Ecto neural progenitor cell (in vitro differentiated cells): ENCODE results near the gene CAPRIN1.

Experiments used
- DNase-seq: peaks from one replicate; pipeline ENCODE4 v3.0.0-alpha.2; 2018; ENCODE audit warnings: low spot score

CAPRIN1 gene, protein sequence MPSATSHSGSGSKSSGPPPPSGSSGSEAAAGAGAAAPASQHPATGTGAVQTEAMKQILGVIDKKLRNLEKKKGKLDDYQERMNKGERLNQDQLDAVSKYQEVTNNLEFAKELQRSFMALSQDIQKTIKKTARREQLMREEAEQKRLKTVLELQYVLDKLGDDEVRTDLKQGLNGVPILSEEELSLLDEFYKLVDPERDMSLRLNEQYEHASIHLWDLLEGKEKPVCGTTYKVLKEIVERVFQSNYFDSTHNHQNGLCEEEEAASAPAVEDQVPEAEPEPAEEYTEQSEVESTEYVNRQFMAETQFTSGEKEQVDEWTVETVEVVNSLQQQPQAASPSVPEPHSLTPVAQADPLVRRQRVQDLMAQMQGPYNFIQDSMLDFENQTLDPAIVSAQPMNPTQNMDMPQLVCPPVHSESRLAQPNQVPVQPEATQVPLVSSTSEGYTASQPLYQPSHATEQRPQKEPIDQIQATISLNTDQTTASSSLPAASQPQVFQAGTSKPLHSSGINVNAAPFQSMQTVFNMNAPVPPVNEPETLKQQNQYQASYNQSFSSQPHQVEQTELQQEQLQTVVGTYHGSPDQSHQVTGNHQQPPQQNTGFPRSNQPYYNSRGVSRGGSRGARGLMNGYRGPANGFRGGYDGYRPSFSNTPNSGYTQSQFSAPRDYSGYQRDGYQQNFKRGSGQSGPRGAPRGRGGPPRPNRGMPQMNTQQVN

DNA sequence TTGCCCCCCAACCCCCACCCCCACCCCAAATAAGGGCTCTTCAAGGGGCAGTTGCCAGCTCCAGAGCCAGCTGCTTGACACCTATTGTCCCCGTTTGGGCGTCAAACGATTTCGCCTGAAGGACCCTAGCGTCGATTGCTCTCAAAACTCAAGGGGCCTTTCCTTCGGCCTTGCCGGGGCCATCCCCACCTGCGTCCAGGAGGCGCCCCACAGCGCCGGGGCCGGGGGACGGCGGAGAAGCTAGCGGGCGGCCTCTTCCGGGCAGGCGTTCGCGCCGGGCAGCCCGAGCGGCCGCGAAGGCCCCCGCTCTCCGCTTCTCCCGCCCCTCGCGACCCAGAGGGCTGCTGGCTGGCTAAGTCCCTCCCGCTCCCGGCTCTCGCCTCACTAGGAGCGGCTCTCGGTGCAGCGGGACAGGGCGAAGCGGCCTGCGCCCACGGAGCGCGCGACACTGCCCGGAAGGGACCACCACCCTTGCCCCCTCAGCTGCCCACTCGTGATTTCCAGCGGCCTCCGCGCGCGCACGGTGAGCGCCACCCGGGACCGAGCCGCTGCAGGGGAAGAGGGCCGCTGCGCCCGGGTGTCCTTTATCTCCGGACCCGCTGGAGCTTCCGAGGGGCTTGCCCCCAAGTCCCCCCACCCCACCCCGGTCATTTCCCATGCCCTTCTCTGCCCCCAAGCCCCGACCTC lies at the start of gene CAPRIN1:
TSS of gene CAPRIN1 (plus strand) at position 383 of the 687 bp plus-strand sequence. CDS start 690 bp downstream, outside the sequence.
- peak; percentile 92 for DNase-seq

DNA sequence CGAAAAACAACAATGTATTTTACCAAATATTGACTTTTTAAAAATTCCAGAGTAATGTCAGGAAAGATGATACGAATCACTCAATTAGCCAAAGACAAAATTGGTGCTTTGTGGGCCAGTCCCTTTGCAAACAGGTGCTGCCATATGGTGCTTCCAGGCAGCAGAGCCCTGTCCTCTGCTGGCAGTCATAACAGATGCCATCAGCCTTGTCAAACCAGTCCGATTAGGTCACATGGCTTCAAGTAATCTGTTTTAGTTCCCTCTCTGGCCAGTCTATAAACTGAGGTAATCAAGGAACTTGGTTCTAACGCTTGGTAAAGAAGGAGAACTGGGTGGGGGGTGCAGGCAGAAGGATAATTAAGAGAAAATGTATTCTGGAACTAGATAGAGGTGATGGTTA lies 49.1 kb upstream of the CAPRIN1 start:
- no peak for DNase-seq

DNA sequence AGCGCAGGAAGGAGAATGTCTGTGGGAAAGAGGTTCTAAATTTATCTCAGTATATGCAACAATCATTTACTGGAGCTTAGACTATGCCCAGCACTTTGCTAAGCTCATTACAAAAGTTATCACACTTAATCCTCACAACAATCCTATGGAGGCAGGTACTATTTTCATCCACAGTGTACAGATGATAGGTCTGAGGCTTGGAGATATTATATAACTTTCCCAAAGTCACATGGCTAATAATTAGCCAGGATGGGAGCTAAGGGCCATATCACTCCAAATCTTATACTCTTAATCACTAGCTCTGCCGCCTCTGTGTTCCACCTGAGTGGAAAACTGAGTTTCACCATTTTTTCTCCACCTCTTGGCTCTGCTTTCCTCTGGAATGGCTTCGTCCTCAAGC lies 47.3 kb upstream of the CAPRIN1 start:
- DNase-seq = no peak

DNA sequence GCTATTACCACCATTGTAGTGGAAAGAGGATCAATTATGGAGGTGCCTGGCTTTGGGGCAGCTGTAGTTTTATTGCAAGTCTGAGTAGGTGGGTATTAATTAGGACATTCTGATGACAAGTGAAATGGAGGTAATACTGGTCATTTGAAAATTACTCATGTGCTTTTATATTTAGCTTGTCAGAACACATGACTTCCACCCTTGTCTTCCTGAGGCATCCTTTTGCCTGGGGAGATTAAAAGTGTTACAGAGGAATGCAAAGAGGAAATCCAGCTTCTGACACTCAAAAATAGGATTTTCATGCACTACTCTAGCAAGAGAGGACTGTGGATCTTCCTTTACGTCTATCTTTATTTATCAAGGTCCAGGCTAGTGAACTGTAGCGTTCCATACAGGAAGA lies 44.7 kb upstream of the CAPRIN1 start:
- DNase-seq = no peak

DNA sequence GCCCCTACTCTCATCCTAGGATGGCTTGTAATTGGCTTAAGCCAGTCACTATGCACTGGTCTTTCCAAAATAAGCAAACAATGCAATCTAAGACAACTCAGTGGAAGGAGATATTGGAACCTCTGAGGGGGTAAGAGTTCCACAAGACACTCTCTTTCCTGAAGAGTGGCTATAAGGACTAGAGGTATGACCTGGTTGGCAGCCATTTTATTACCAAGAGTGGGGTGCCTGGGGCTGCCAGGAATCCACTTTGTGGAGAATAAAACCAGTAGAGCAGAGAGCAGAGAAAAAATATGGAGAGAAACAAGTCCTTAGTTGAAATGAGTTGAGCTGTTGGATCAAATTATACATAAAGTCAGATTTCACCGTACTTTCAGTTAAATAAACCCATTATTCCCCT lies 38.8 kb upstream of the CAPRIN1 start:
- DNase-seq = no peak

DNA sequence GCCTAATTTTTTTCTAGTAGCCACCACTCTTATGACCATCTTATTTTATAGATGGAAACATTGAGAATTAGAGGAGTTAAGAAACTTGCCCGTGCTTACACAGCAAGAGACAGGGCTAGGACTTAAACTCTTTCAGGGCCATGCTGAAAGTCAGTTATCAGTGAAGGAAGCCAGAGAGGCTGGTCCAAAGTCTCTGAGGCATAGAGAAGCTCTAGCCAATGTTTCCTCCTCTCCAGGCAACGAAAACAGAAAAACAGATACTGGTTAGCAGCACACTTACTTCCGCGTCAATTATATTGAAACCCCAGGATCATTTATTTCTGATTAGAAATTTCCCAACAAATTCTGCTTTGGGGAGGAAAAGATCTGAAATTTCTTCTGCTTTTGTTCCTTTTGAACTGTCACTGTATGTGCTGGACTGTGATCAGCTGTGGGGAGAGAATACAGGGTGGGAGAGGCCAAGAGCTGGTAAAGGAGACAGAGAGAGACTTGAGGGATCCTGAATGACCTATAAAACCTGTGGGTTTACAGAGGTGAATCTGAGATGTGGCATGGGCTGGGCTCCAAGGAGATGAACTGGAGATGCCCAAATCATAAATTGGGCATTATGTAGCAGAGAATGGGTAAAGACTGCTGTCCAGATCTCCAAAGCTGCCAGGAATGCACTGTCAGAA lies 37.5 kb upstream of the CAPRIN1 start:
- DNase-seq = no peak

DNA sequence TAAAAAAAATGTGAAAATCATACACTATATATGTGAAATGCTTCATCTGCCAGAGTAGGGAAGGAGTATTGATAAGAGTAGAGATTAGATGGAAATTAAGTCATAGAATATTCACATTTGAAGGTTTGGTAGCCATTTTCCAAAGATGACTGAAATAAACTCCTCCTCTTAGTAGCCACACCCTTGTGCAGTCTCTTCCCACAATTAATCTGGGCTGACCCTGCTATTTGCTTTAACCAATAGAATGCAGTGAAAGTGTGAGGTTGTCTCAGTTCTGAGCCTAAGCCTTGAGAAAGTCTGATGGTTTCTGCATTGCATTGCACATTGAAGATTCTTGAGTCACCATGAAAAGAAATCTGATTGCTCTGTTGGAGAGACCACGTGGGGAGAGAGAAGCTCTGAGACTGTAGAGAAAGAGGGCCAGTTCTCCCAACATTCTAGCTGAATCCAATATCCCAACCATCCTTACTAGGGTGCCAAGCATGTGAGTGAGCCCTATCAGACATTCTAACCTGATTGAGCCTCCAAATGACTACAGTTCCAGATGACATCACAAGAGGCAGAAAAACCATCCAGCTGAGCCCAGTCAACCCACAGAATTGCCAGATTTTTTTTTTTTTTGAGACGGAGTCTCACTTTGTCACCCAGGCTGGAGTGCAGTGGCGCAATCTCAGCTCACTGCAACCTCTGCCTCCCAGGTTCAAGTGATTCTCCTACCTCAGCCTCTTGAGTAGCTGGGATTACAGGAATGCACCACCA lies 29.4 kb upstream of the CAPRIN1 start:
- no peak for DNase-seq

DNA sequence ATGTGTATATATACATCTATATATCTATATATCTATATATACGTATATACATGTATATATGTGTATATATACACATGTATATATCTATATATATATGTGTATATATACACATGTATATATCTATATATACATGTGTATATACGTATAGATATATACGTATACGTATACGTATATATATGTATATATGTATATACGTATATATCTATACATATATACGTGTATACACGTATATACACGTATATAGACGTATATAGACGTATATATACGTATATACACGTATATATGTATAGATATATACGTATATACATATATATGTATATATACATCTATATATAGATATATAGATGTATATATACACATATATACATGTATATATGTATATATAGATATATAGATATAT lies 25.1 kb upstream of the CAPRIN1 start:
- no peak for DNase-seq

DNA sequence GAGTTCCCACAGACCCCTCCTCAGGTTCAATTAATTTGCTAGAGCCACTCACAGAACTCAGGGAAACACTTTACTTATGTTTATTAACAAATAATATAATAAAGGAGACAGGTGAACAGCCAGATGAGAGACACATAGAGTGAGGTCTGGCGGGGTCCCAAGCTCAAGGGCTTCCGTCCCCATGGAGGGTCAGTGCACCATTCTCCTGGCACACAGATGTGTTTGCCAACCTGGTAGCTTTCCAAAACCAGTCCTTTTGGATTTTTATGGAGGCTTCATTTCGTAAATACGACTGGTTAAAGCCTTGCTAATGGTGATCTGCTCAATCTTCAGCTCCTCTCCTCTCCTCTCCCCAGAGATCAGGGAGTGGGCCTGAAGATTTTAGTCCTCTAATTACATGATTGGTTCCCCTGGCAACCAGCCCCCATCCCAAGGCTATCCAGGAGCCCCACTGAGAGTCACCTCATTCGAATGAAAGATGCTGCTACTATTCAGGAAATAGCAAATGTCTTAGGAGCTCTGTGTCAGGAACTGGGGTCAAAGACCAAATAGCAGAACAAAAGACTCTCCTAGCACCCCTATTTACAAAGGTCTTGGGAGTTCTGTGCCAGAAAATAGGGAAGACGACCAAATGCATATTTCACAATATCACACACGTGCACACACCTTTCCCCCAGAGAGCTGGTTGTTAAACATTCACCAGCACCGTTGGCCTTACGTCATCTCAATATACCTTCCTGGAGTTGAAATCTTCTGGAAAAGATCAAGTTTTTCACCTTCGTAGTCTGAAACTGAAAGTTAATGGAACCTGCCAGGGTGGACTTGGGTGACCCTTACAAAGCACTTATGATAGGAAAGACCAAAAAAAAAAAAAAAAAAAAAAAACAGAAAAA lies 23.8 kb upstream of the CAPRIN1 start:
- DNase-seq = no peak

DNA sequence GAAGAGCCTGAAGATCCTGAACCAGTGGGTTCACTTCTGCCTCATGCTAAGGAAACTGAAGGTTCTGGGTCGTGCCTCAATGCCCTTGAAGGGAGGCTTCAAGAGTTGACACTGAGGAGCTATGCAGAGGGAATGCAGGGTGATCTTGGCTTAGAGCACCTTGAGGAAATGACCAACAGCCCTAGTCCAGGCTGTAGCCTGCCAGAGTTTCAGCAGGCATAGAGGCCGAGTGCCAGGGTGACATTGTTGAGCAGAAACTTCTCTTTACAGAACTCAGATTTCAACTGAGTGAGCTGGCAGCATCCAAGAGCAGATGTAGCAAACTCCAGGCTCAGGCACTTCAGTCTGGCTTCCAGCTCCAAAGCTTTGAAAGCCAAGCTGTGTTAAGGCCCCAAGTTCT lies 23.1 kb upstream of the CAPRIN1 start:
- DNase-seq = no peak

DNA sequence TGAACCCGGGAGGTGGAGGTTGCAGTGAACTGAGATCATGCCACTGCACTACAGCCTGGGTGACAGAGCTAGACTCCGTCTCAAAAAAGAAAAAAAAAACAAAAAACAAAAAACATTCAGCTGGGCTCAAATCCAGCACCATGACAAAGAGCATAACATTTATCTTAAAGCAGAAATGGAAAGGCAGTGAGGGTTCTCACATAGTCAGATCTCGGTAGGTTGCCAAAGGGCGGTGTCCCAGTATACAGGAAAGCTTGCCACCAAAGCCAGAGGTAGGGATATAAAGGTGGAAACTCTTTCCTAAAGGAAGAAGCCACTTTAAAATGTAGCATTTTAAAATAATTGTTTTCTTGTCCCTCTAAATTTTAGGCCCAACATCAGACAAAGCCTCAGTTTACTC lies 22.4 kb upstream of the CAPRIN1 start:
- DNase-seq = no peak

DNA sequence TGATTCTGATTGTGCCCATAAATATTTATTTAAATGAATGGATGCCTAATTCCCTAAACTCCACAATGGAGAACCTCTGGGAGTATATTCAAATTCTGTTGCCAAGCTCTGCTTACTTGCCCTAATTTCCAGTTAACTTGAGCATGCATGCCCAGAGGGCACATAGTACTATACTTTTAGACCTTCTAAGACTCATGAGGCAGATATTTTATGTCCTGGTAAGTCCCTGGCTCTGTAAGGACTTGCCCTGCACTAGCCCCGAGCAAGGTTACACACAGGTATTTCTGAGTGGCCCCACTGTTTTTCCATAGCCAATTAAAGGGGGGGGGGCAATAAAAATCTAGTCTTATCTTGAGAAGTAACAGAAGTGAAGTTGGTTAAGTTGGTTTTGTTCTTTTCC lies 21.1 kb upstream of the CAPRIN1 start:
- DNase-seq = no peak

DNA sequence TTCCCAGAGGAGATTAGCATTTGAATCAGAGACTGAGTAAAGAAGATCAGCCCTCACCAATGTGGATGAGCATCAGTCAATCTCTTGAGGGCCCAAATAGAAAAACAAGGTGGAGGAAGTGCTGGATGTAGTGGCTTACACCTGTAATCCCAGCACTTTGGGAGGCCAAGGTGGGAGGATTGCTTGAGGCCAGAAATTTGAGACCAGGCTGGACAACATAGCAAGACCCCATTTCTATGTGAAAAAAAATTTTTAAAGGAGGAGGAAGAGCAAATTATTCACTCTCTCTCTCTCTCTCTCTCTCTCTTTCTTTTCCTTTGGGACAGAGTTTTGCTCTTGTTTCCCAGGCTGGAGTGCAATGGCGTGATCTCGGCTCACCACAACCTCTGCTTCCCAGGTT lies 18.1 kb upstream of the CAPRIN1 start:
- no peak for DNase-seq

DNA sequence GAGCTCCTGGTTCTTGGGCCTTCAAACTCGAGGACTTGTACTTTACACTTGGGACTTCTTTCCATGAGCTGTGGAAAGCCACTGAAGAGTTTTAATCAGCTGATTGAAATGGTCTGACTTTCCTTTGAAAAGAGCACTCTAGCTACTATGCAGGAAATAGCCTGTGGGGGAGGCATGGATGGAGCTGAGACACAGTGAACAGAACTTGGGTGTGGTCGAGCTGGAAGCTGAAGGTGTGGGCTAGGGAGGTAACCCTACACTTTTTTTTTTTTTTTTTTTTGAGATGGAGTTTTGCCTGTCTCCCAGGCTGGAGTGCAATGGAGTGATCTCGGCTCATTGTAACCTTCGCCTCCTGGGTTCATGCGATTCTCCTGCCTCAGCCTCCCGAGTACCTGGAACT lies 17.5 kb upstream of the CAPRIN1 start:
- DNase-seq = no peak

DNA sequence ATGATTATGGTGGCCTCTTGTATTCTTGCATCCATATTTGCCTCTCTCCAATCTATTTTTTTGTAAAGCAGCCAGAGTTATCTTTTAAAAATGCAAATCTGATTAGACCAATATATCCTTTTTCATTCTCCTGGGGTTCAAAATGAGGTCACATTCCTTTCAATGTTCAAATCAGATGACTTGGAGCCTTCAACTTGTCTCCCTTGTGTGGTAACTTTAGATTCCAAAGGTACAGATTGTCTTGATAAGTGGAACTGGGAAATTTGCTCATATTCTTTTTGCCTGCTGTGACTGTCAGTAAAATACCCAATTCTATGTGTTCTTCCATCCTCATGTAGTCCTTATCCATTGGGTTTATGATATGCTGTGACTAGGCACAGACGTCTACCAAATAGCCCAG lies 15.1 kb upstream of the CAPRIN1 start:
- DNase-seq = no peak

DNA sequence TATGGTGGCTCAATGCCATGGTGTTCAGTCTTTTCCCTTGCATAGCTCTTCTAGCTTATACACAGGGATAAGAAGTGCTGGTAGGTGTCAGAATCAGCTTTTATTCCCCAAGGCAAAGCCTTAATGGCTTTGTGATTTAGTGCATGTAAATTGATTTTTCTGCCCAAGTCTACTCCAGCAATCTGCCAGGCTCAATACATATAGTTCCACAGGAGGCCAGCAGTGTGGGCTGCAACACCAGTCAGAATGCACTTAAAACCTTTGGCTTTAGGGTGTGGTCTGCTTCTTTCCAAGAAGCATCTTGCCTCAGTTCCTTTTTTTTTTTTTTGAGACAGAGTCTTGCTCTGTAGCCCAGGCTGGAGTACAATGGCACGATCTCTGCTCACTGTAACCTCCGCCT lies 14.5 kb upstream of the CAPRIN1 start:
- no peak for DNase-seq

DNA sequence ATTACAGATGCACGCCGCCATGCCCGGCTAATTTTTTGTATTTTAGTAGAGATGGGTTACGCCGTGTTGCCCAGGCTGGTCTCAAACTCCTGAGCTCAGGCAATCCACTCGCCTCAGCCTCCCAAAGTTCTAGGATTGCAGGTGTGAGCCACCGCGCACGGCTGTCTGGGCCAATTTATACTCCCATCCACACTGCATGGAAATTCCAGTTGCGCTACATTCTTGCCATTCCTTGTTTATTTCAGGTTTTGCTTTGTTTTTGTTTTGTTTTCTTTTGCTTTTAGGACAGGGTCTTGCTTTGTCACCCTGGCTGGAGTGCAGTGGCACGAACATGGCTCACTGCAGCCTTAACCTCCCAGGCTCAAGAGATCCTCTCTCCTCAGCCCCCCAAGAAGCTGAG lies 11.0 kb upstream of the CAPRIN1 start:
- no peak for DNase-seq

DNA sequence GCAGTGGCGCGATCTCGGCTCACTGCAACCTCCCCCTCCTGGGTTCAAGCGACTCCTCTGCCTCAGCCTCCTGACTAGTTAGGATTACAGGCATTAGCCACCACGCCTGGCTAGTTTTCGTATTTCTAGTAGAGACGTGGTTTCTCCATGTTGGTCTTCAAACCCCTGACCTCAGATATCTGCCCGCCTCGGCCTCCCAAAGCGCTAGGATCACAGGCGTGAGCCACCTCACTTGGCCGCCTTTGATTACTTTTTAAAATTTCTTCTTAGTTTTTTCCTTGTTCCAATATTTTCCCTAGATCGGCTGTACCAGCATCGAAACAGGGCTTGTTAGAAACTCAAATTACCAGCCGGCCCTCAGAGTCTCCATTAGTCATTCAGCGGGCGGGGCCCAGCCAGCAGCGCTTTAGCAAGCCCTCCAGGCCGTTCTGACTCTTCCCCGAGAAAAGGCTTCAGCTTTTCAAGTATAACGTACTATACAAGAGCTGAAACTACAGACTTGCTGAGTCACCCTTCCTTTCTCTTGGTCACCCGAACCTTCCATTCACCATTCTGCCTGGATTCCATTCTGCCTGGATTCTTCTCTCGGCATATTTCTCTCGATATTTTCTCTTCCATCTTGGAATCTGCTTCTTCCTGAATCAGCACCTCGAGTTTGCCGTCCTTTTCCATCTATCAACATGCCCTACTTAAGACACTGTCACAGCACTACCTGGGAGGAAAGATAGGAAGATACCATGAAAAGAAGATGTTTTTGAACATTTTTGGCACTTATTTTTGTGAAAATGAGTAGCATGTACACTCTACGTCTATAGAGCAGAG lies 6.7 kb upstream of the CAPRIN1 start:
- DNase-seq = peak; percentile 56

DNA sequence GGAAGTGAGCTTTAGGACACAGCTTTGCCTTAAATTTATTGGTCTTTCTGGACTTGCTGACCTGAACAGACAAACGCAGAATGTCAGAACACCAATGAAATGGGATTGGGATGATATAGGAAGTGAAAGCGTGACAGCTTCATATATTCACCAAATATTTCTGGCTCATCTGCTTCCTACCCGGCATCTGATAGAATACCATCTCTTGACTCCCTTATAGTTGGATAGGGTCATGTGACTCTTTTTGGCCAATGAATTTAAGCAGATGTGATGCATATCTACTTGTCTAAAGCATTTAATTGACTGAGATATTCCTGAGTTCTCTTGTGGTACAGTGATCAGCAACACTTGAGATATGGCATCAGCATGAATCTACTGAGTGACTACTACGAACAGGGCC lies 2.5 kb upstream of the CAPRIN1 start:
- no peak for DNase-seq
